Measurements from ENCODE around the gene GALT. TPM values are rescaled to one million over a fixed set of nuclear protein-coding genes. Genes with fewer than 3 reads are reported as not detected.

The GALT gene
- 46.4 TPM for total RNA-seq

GRCh38 chr9:34646211-34647083, at the start of gene GALT:
Gene GALT (plus strand): TSS chr9:34646675. CDS start chr9:34646705, 30 bp downstream.
- Histone ChIP-seq H3K9me3 (ENCODE audit: low read depth, low read length) (no peaks in the 10 kb centered on the region), H3K4me3 (ENCODE audit: low read length) (peak within 1 kb of the TSS; percentile 71), H3K27me3 (ENCODE audit: insufficient read depth, low read length) (no peaks in the 10 kb centered on the region), H3K4me1 (ENCODE audit: insufficient read depth, low read length) (peaks cover 29% of the 10 kb centered on the region)

GRCh38 chr9:34599546-34599945, 46.9 kb upstream of the GALT start:
- Histone ChIP-seq H3K27me3 (ENCODE audit: insufficient read depth, low read length) (peaks cover 9% of the 10 kb centered on the region), H3K4me3 (ENCODE audit: low read length) (no peak overlapping the region), H3K4me1 (ENCODE audit: insufficient read depth, low read length) (no peaks in the 10 kb centered on the region), H3K9me3 (ENCODE audit: low read depth, low read length) (no peaks in the 10 kb centered on the region)

DNA sequence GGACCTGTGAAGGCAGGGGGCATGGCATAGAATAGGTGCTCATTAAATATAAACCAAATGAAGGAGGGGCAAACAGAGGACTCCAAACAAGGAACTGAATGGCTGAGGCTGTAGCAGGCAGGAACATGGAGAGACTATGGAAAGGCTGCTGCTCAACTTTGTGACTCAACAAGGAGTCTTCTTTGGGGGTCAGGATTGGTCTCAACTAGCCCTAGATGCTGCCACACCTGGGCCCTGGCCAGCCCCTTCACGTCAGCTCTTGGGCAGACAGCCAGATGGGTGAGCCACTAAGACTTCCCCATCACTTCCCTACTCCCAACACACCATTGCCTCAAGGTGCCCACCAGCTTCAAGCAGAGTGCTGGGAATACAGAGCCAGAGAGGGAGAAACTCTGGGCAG, 45.6 kb upstream of the GALT start:
- Histone ChIP-seq H3K4me1 (ENCODE audit: insufficient read depth, low read length) (no peaks in the 10 kb centered on the region), H3K9me3 (ENCODE audit: low read depth, low read length) (no peaks in the 10 kb centered on the region), H3K27me3 (ENCODE audit: insufficient read depth, low read length) (peaks cover 2% of the 10 kb centered on the region), H3K4me3 (ENCODE audit: low read length) (no peak overlapping the region)

DNA sequence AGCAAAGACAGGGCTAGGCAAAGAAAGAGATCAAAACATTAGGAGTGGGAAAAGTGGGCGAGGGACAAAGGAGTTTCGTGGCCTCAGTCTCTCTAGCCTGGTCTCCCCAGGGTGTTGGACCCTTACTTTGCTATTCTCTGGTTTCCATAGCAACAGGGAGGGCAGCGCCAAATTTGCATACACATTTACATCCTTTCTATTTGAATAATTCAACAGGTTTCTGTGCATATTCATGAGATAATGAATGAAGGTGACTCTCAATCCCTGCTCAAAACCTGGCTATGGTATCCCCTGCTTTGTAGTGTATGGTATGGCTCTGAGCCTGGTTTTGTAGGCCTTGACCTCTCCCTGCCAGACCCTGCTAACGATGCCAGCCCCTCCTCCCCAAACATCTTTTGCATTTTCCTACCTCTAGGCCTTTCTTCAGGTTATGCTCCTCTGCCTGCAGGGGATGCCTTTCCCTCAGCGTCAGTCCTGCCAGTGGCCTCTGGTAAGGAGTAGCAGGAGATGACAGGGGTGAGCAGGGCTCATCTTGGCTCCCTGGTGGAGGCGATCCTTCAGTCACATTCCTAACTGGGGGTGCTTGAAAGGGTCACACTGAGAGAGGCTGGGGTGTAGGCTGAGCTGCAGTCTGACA, 44.4 kb upstream of the GALT start:
- H3K27me3 ChIP-seq (ENCODE audit: insufficient read depth, low read length): peaks cover under 1% of the 10 kb centered on the region
- H3K4me3 ChIP-seq (ENCODE audit: low read length): no peak overlapping the region
- H3K9me3 ChIP-seq (ENCODE audit: low read depth, low read length): no peaks in the 10 kb centered on the region
- no peaks in the 10 kb centered on the region for H3K4me1 ChIP-seq (ENCODE audit: insufficient read depth, low read length)

DNA sequence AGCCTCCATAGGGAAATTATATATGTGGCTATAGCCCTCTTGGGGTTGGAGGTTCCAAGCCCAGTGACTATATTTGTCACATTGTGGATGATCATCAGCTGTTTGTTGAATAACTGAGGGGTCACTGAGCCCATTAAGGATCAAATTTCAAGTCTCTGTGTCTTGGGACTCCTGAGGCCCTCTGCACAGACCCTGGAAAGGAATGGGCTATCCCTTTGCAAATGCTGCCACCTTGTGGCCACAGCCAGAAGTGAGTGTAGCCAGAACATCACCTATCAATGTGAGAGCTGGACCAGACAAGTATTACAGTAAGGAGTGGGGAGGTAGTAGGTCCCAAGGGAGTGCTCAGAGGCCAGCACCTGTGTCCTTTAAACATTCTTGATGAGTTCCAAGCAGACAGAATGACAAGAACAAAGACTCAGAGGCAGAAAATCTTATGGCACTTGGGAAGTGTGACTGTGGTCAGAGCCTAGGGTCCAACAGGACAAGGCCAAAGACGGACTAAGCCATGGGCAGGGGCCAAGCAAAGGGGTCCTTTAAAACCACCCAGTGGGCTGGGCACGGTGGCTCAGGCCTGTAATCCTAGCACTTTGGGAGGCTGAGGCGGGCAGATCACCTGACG, 42.8 kb upstream of the GALT start:
- no peaks in the 10 kb centered on the region for H3K27me3 ChIP-seq (ENCODE audit: insufficient read depth, low read length)
- H3K9me3 ChIP-seq (ENCODE audit: low read depth, low read length): no peaks in the 10 kb centered on the region
- H3K4me1 ChIP-seq (ENCODE audit: insufficient read depth, low read length): no peaks in the 10 kb centered on the region
- H3K4me3 ChIP-seq (ENCODE audit: low read length): no peak overlapping the region

- H3K27me3 ChIP-seq (ENCODE audit: insufficient read depth, low read length): no peaks in the 10 kb centered on the region
- H3K9me3 ChIP-seq (ENCODE audit: low read depth, low read length): no peaks in the 10 kb centered on the region
- no peak overlapping the region for H3K4me3 ChIP-seq (ENCODE audit: low read length)
- H3K4me1 ChIP-seq (ENCODE audit: insufficient read depth, low read length): peaks cover 6% of the 10 kb centered on the region
These were observed 40.3 kb upstream of the GALT start for GRCh38 chr9:34606190-34606589.

- no peaks in the 10 kb centered on the region for H3K9me3 ChIP-seq (ENCODE audit: low read depth, low read length)
- H3K4me1 ChIP-seq (ENCODE audit: insufficient read depth, low read length): peaks cover 10% of the 10 kb centered on the region
- no peak overlapping the region for H3K4me3 ChIP-seq (ENCODE audit: low read length)
- H3K27me3 ChIP-seq (ENCODE audit: insufficient read depth, low read length): no peaks in the 10 kb centered on the region
These were observed 39.6 kb upstream of the GALT start for GRCh38 chr9:34606905-34607304.

DNA sequence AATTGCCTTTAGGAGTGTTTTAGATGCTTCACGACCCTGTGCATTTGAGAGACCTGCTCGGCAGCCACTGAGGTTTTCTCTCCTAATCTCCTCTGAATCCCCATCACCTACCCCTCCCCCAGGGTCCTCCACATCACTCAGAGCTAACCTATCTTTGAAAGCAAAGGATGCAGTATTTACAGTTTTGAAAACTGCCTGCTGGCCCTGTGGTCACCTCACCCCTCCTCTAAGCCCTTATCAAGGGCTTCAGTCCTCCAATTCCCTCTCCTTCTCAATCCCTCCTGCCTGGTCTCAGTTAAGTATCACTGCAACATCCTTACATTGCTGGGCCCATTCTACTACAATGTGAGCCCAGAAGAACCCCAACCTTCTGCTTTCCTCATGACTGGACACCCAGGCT, 39.1 kb upstream of the GALT start:
- H3K4me1 ChIP-seq (ENCODE audit: insufficient read depth, low read length): peaks cover 12% of the 10 kb centered on the region
- no peaks in the 10 kb centered on the region for H3K27me3 ChIP-seq (ENCODE audit: insufficient read depth, low read length)
- no peaks in the 10 kb centered on the region for H3K9me3 ChIP-seq (ENCODE audit: low read depth, low read length)
- H3K4me3 ChIP-seq (ENCODE audit: low read length): no peak overlapping the region

- Histone ChIP-seq H3K4me3 (ENCODE audit: low read length) (no peak overlapping the region), H3K4me1 (ENCODE audit: insufficient read depth, low read length) (peaks cover 22% of the 10 kb centered on the region), H3K9me3 (ENCODE audit: low read depth, low read length) (no peaks in the 10 kb centered on the region), H3K27me3 (ENCODE audit: insufficient read depth, low read length) (no peaks in the 10 kb centered on the region)
These were observed 35.9 kb upstream of the GALT start for GRCh38 chr9:34610434-34611206.

GRCh38 chr9:34611251-34611810, 35.1 kb upstream of the GALT start:
- Histone ChIP-seq H3K4me1 (ENCODE audit: insufficient read depth, low read length) (peaks cover 22% of the 10 kb centered on the region), H3K27me3 (ENCODE audit: insufficient read depth, low read length) (no peaks in the 10 kb centered on the region), H3K4me3 (ENCODE audit: low read length) (peak overlapping the region; percentile 80), H3K9me3 (ENCODE audit: low read depth, low read length) (no peaks in the 10 kb centered on the region)

GRCh38 chr9:34611811-34612787, 34.4 kb upstream of the GALT start, which contains the start of gene RPP25L:
Gene RPP25L (minus strand): TSS chr9:34612097. CDS start chr9:34611296, 801 bp downstream.
- no peaks in the 10 kb centered on the region for H3K9me3 ChIP-seq (ENCODE audit: low read depth, low read length)
- peak within 1 kb of the TSS; percentile 80 for H3K4me3 ChIP-seq (ENCODE audit: low read length)
- H3K27me3 ChIP-seq (ENCODE audit: insufficient read depth, low read length): no peaks in the 10 kb centered on the region
- H3K4me1 ChIP-seq (ENCODE audit: insufficient read depth, low read length): peaks cover 22% of the 10 kb centered on the region

DNA sequence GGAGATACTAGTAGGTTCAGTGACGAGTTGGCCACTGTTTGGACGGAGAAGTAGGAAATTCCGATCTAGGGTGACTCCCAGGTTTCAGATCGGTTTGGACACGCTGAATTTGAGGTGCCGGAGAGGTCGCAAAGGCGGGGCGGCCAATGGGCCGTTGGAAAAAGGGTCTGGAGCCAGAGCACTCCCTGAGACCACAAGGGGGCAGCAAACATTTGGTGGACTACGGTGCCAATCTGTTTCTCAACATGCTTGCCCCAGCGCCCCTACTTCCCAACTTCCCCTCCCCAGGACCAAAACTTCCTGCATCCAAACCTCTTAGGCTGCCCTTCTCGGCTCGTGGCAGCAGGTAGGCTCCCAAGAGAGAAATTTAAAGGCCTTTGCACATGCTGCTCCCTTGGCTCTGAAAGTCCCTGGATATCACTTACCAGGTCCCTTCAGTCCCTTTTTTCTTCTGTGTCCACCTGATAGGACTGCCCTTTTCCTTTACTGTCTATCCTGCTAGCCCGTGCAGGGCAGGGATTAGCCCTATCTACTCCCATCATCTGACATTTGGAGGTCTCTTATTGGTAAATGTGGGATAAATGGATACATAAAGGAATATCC, 33.6 kb upstream of the GALT start:
- Histone ChIP-seq H3K27me3 (ENCODE audit: insufficient read depth, low read length) (no peaks in the 10 kb centered on the region), H3K9me3 (ENCODE audit: low read depth, low read length) (no peaks in the 10 kb centered on the region)

DNA sequence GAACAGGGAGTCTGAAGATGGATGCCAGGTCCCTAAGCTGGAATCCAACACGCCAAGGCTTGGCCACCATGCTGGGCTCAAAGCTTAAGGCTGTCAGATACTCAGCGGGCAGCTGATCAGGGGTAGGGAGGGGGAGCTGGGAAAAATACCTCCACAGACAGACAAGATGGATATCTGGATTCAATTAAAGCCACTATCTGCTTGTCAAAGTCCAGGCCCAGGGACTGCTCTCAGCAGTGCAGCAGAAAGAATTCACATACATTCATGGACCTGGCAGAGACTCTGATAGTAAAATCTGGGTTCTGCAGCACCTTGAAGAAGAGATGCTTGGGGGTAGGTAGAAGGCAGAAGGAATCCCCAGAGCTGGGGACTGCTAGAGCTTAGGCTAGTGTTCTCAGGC, 31.3 kb upstream of the GALT start:
- Histone ChIP-seq H3K27me3 (ENCODE audit: insufficient read depth, low read length) (no peaks in the 10 kb centered on the region), H3K4me3 (ENCODE audit: low read length) (no peak overlapping the region), H3K9me3 (ENCODE audit: low read depth, low read length) (no peaks in the 10 kb centered on the region), H3K4me1 (ENCODE audit: insufficient read depth, low read length) (peaks cover 29% of the 10 kb centered on the region)

More for the DNA sequence above, 33.6 kb upstream of the GALT start:
- peak overlapping the region; percentile 80 for H3K4me3 ChIP-seq (ENCODE audit: low read length)
- peaks cover 22% of the 10 kb centered on the region for H3K4me1 ChIP-seq (ENCODE audit: insufficient read depth, low read length)

Data from mononuclear cell (primary cell).